Measurements from ENCODE around the gene GPR156. TPM values are rescaled to one million over a fixed set of nuclear protein-coding genes. Genes with fewer than 3 reads are reported as not detected.
"Not testable (repeated sequence)": the region's sequence is repeated elsewhere in the genome, so short reads cannot be mapped to it uniquely, and the experiment has no call there.

GPR156 gene
- total RNA-seq = 1.4 TPM

DNA sequence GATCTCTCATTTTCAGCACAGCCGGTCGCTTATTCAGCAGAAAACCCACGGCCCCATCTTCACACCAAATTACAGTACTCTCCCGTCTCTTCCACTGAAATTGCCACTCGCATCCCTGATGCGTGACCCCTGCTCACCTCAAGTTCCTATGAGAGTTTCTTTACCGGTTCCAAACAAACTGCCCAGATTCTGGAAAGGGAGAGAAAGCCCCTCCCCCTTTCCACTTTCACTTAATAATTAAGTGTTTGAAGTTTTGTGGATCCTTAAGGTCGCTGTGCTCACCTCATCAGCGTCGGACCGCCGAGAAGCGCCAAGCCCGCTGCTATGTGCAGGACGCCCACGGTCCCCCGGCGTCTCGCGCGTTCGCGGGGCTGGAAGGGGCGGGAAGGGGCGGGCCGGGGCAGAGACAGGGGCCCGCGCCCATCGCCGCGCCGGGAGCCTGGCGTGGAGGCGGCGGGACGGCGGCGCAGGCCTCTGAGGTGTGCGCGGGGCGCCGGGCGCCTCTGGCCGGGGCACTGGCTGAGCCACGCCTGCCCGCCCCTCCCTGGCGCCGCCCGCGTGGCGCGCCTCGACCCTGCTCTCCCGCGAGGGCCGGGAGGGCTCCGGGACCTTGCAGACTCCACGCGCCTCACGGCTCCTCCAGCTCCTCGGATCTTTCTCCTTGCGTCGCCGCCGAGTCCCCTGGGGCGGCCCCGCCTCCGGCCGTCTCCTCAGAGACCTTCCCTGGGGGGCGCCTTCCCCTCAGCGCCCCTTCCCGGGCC, at the start of gene GPR156:
Gene GPR156, minus strand, starts transcription at position 476 of the 761 bp plus-strand sequence. CDS start 41,124 bp downstream, outside the sequence.
- no peak for DNase-seq (ENCODE audit: low spot score)

DNA sequence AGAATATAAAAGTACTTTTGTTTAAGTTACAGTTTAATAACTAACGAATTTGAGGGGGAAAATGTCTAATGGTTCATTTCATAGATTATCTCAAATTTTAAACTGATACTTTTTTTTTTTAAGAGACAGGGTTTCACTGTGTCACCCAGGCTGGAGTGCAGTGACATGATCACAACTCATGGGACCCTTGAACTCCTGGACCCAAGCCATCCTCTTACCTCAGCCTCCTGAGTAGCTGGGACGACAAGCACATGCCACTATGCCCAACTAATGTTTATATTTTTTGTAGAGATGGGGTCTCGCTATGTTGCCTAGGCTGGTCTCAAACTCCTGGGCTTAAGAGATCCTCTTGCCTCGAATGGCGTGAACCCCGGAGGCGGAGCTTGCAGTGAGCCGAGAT, 47.6 kb upstream of the GPR156 start:
- no peak for DNase-seq (ENCODE audit: low spot score)

DNA sequence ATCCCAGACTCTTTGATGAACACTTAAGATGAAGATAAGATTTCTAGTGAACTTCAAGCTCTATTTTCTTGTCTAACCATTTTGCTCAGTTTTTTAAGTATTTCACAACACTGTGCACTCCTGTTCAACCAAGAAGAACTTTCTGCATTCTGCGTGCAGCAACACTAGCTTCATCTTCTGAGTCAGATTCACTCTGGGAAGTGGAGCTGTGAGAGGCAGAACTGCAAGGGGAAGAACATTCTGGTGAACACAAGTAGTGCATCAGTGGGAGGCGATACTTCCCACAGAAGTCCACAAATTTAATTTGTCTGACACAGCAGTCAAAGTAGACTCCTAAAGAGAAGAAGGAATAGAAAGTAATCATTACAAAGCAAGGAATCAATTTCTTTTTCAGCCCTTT, 46.1 kb upstream of the GPR156 start:
- DNase-seq (ENCODE audit: low spot score) = no peak

DNA sequence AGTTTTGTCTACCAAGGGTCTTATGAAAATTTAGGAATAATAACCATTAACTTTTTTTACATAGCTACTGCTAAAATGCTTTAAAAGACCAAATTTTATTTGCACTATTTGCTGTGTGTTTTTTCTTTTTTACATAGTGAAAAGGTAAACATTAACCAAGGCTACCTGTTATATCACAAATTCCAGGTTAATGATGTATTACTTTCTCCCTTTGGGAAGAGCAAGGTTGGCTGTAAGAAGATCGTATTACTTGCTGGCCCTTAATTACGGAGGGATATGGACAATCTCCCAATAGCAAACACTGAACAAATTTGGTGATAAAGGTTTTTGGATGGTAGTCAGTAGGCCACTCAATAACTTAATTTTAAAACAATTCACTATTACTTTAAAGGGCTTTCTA, 41.8 kb upstream of the GPR156 start:
- no peak for DNase-seq (ENCODE audit: low spot score)

DNA sequence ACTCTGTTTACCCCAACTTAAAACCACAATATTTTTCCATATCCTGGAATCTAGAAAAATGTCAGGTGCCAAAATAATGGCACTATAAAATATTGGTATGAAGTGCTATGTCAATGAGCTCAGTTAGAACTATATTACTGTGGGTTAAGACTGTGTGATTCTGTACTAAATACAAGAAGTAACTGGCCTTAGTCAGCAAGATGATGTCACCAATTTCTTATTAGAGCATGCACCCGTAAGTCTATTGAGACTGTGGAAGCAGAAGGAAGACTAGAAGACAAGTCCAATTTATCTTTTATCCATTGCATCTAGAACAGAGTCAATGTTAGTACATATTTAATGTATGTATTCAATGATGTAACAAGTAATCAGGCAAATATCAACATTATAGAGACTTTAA, 39.2 kb upstream of the GPR156 start:
- no peak for DNase-seq (ENCODE audit: low spot score)

DNA sequence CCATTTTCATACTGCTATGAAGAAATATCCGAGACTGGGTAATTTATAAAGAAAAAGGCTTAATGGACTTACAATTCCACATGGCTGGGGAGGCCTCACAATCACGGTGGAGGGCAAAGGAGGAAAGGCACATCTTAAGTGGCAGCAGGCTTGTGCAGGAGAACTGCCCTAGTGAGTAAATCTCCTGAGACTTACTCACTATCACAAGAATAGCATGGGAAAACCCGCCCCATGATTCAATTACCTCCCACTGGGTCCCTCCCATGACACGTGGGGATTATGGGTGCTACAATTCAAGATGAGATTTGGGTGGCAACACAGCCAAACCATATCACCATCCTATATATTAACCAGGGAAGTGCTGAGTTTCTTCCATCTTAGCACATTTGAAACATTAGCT, 38.7 kb upstream of the GPR156 start:
- DNase-seq (ENCODE audit: low spot score) = not testable (repeated sequence)

DNA sequence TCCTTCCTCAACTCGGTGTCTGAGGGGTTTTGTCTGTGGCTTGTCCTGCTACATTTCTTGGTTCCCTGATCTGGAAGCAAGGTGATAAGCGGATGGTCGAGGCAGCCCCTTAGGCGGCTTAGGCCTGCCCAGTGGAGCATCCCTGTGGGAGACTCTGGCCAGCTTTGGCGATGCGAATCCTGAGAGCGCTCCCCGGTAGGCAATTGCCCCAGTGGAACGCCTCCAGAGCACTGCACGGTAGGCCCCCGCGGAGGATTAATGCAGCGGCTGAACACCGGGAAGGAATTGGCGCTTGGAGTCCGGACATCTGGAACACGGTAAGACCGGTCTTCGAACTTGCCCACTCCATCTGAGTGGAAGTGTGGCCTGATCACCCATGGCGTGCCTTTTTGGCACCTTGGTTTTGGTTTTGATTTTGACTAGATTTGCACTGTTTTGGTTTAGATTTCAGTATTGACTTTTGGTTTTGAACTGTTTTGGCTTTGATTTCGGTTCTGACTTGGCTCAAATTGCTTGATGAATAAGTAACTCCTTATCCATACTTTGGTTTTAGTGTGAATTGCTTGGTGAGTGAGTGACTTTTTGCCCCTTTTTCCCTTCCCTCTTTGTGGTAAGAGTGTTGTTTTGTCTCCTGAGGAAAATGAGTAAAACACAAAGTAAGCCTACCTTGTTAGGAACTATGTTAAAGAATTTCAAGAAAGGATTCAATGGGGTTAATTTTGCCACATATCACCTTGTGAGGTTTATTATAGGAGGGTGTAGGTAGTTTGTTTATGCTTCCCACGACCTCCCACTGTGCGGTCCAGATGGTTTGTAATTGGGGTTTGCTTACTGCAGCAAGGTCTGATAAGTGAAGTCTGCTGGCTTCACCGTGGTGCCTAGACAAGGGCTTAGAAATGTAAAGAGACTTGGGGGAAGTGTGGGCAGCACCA, 27.1 kb upstream of the GPR156 start:
- DNase-seq (ENCODE audit: low spot score) = no peak

DNA sequence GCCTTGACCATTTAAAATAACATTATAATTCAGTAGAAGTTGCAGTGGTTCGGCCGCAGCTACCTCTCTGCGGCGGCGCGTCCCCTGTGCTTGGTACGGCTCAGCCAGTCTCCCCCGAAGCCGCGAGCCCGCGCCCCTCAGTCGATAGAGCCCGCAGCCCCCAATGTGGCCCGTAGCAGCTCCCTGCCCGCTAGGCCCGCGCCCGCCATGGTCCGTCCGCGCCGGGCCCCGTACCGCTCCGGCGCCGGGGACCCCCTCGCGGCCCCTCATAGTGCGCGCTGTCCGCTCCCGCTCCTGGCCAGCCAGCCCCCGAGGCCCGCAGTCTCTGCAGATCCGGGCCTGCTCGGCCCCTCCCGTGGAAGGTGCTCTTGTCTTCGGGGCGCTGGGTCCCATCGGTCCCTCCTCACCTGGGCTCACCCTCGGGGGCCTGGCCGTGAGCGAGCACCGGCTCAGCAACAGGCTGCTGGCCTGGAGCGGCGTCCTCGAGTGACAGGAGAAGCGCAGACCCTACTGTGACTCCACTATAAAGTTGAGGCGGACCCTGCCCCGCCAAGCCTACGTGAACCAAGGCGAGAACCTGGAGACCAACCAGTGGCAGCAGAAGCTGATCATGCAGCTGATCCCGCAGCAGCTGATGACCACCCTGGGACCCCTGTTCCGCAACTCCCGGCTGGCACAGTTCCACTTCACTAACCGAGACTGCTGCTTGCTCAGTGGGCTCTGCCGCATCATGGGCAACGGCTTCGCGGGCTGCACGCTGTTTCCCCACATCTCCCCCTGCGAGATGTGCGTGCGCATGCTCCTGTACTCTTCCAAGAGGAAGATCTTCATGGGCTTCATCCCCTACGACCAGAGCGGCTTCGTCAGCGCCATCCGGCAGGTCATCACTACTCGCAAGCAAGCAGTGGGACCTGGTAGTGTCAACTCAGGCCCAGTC, 21.8 kb upstream of the GPR156 start:
- DNase-seq (ENCODE audit: low spot score) = no peak

DNA sequence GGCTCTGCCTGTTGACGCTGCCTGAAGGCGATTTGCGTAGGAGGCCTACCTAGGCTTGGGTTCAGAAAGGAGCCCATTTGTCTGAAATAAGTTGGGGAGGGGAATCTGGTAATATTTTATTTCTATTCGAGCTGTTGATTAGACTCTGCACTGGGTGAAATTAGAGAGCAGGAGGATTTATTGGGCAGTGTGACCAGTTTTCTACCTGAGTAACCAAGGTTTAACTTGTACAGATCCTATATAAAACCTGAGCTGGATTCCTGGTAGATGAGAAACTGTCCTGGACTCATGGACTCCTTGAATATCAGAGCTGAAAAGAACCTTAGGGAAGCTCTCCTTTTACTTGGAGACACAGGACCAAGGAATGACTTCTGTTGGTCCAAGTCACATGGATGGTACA, 19.6 kb upstream of the GPR156 start:
- no peak for DNase-seq (ENCODE audit: low spot score)

DNA sequence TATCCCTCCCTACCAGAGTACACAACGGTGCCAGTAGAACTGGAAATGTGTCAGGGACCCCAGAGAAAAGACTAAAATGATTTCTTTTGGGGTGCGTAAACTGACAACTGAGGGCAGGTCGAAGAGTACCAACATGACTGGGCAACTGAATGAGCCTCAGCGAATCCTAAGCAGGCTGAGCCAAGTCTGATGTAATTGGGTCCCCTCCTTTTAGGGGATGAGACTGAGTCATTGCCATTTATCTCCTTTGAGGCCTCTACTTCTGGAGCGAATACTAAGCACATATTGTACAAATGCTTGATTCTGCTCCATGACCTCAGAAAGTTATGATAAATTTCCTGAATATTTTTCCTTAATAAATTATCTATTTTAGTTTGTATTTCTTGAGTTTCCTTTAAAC, 17.3 kb upstream of the GPR156 start:
- DNase-seq (ENCODE audit: low spot score) = no peak

DNA sequence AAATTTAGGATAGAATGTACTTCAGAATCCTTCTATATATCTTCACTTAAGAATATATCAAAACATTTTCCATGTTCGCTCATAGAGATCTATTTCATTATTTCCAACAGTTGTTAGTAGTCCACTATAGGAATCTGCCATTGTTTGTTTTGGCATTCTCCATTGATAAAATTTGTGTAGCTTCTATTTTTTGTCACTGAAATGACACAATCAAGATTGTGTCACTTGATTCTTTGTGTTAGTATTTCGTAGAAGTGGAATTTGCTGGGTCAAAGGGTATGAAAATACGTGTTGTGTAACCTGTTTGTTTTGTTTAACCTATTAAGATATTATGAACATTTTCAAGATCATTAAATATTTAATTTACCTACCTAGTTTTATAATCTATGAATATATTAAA, 15.9 kb upstream of the GPR156 start:
- no peak for DNase-seq (ENCODE audit: low spot score)

DNA sequence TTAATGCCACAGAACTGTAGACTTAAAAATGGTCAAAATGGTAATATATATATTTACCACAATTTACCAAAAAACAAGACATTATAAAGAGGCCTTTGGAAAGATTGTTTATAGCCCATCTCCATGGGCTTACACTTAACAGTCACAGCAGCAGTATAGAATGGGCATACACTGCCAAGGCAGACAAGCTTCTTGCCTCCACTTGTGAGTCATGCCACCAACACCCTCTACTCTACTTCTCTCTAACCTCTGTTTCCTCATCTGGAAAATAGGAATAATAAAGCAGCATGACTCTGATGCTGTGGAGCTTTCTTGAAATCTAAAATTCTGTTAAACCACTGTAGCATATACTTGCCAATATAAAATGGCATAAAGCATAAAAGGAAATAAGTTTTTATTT, 14.4 kb upstream of the GPR156 start:
- DNase-seq (ENCODE audit: low spot score) = no peak

DNA sequence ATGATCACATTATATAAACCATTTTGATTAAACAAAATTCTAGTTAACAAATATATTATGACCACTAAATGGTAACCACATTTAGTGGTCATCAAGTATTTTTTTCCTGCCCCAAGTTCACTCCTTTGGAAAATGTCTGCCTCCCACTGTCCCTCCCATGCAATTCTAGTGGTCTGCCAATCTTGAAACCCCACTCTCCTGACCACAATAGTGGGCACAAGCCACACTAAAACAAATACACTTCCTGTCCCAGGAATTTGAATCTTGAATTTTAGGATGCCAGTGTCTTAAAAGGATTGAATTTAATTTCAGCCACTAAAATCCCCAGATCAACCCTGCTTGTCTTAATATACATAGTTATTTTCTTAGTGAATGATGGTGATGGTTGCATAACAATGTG, 14.0 kb upstream of the GPR156 start:
- no peak for DNase-seq (ENCODE audit: low spot score)

DNA sequence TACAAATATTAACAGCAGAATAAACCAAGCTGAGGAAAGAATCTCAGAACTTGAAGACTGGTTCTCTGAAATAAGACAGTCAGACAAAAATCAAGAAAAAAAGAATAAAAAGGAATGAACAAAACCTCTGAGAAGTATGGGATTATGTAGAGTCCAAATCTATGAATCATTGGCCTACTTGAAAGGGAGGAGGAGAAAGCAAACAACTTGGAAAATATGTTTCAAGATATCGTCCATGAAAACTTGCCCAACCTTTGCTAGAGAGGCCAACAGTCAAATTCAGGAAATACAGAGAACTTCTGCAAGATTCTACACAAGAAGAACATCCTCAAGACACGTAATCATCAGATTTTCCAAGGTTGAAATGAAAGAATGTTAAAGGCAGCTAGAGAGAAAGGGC, 6.5 kb upstream of the GPR156 start:
- not testable (repeated sequence) for DNase-seq (ENCODE audit: low spot score)

DNA sequence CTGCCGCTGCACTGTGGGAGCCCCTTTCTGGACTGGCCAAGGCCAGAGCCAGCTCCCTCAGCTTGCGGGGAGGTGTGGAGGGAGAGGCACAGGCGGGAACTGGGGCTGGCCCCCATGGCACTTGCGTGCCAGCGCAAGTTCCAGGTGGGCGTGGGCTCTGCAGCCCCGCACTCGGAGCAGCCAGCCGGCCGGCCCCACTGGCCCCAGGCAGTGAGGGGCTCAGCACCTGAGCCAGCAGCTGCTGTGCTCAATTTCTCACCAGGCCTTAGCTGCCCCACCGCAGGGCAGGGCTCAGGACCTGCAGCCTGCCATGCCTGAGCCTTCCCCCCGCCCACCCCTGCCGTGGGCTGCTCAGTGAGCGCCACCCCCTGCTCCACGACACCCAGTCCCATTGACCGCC, 4.6 kb upstream of the GPR156 start:
- no peak for DNase-seq (ENCODE audit: low spot score)

DNA sequence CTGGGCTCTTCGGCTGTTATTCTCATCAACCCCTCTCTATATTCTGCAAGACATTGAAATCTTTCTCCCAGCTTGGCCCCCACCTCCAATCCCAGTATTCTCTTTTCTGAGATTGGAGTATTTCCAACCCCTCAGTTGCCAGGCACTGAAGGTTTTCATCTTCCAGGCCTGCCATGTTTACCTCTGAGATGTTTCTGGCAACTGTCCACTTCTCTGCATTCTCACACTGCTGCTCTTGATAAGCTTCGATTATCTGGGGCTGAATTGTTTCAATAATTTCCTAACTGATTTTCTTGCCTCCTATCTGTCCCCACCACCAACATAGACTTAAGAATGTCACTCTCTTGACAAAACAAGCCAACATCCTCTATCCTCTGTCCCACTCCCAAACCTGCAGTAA, 1.4 kb upstream of the GPR156 start:
- no peak for DNase-seq (ENCODE audit: low spot score)

DNA sequence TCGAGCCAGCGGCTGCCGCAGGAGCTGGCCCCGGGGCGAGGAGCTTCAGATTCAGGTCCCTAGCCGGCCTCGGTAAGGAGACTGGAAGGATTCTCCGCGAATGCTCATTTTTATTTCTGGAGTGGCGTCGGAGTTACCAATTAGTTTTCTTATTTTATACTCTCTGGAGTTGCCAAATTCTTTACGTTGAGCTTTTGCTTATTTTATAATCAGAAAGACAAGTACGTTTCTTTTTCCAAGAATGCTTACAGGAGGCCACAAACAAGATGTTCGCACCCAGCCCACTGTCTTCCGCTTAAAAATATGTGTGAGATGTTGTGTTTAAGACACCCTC, 453 bp upstream of the GPR156 start:
- DNase-seq (ENCODE audit: low spot score) = no peak

DNA sequence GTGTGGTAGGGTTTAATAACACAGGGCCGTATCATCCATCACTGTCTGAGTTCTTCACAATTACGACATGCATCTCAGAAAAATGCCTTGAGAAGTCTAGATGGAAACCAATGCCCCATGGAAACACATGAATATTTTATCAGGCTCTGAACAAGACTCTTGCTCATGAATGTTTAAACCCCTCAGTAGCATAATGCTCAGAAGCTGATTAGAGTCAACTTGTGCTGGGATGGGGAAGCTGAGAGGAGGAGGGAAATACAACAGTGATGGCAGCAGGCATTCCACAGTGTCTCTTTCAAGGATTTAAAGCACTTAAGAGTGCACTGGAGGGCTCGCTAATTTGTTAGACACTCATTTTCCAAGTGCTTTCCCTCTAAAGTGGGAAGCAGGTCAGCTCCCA, 3.8 kb downstream of the GPR156 start:
- DNase-seq (ENCODE audit: low spot score) = no peak

DNA sequence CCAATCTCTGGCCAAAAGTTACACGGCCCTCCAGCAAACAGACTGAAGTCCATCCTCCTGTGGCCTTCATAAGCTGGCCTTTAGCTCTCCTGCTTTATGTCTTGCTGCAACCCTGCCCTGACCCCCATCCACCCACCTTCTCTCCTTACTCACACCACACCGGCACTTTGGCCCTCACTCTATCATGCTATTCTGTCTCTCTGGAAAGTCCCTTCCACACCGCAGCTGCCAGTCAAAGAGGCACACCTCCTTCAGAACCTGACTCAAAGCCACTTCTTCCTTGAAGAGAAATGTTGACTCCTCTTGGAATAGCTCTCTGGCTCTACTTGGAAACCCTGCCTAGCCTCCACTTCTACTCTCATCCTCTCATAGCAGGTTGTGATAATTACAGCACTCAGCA, 4.5 kb downstream of the GPR156 start:
- no peak for DNase-seq (ENCODE audit: low spot score)

DNA sequence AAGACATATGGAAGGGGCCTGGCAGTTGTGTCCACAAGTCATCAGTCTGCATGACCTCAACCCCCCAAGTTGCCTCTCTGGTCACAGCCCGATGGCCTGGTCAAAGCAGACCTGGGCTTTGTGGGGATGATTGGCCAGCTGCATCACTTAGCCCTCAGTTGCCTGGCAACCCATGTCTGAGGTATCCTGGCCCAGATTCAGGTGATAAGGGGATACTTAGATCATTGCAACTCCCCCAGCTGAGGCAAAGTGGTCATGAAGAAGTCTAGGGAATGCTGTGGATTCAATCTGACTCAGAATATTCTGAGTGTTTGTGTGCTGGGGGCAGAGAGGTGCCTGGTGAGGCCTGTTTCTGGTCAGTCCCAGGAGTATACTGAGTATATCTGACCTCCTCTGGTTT, 5.0 kb downstream of the GPR156 start:
- DNase-seq (ENCODE audit: low spot score) = no peak

DNA sequence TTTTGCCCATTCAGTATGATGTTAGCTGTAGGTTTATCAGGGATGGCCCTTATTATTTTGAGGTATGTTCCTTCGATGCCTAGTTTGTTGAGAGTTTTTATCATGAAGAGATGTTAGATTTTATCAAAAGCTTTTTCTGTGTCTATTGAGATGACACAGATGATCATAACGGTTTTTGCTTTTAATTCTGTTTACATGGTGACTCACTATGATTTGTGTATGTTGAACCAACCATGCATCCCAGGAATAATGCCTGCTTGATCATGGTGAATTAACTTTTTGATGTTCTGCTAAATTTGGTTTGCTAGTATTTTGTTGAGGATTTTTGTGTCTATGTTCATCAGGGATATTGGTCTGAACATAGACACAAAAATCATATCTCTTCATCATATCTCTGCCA, 8.3 kb downstream of the GPR156 start:
- no peak for DNase-seq (ENCODE audit: low spot score)

DNA sequence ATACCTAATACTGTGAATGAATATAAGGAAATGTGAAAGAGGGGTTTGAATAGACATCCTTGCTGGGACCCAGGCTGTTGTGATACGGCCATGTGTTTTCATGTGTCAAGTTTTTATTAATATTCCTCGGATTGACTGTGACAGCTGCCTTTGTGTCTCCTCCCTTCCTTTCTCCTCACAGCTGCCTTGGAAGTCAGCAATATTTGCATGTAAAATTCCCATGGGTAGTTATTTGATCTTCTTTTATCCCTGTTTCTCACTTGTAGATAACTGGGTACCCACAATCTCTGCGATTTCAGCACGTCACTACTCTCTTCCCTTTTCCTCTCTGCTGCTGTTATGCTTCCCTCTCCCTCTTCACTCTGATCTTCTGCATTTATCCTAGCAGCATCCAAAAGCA, 9.4 kb downstream of the GPR156 start:
- no peak for DNase-seq (ENCODE audit: low spot score)
